NCI-H1105 (cell line): Measurements from ENCODE around the gene SHMT2.

ENCODE experiments used
- DNase-seq: peaks from one replicate; lab custom pipeline; 2025; lab: John Stamatoyannopoulos, UW

SHMT2 gene

GRCh38 chr12:57227315-57228115, 2.0 kb upstream of the SHMT2 start:
- DNase-seq: no peak

DNA sequence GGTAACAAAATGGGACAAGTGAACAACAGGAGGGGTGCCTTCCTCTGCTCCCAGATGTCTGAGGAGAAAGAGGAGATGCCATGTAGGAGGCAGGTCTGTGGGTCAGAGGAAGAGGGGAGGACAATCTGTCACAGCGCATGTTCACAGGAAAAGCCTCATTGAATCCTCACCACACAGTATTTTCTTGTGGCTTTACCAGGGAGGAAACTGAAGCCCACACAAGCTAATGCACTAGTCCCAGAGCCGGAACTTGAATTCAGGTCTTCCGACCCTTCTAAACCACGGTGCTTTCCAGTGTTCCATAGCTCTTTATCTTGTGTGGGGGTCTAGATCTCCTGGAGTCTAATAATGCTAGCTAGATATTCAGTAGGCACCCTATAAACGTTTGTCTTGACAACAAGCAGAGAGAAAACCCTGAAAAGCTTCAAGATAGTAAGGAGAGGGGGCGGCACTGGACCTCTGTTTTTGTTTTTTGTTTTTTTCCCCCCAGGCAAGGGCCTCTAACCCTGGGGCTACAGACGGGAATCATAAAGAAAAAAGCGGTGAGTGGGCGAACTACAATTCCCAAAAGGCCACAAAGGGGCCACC, 371 bp upstream of the SHMT2 start:
- no peak for DNase-seq

- DNase-seq: no peak
Observed at GRCh38 chr12:57230381-57231155, 1.1 kb downstream of the SHMT2 start.

GRCh38 chr12:57231276-57232021, 1.9 kb downstream of the SHMT2 start:
- DNase-seq: no peak

DNA sequence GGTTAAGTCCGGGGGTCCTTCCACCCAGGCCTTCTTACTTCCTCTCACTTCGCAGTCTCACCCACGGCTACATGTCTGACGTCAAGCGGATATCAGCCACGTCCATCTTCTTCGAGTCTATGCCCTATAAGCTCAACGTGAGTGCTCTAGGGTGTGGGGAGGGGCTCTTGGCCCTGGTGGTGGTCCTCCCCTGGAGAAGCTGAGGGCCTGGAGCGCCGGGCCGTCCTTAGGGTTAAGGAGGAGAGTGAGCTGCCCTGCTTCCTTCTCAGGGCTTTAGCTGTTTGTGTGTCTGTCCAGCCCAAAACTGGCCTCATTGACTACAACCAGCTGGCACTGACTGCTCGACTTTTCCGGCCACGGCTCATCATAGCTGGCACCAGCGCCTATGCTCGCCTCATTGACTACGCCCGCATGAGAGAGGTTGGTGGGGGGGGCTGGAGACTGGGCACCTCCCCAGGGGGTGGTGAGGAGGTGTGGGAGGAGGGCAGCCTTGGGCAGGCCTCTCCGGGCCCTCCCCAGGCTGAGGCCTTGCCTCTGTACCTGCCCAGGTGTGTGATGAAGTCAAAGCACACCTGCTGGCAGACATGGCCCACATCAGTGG, 2.7 kb downstream of the SHMT2 start:
- DNase-seq: no peak

GRCh38 chr12:57233357-57234232, 4.1 kb downstream of the SHMT2 start:
- no peak for DNase-seq

- DNase-seq: no peak
Observed at GRCh38 chr12:57234233-57234570, 4.7 kb downstream of the SHMT2 start.

DNA sequence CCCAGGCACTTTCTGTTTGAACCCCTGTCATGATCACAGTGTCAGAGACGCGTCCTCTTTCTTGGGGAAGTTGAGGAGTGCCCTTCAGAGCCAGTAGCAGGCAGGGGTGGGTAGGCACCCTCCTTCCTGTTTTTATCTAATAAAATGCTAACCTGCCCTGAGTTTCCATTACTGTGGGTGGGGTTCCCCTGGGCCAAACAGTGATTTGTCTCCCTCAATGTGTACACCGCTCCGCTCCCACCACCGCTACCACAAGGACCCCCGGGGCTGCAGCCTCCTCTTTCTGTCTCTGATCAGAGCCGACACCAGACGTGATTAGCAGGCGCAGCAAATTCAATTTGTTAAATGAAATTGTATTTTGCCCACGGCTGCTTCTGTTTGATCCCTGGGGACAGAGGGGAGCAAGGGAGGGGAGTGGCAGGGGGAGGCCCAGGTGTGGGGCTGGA, 5.1 kb downstream of the SHMT2 start:
- DNase-seq: no peak

DNA sequence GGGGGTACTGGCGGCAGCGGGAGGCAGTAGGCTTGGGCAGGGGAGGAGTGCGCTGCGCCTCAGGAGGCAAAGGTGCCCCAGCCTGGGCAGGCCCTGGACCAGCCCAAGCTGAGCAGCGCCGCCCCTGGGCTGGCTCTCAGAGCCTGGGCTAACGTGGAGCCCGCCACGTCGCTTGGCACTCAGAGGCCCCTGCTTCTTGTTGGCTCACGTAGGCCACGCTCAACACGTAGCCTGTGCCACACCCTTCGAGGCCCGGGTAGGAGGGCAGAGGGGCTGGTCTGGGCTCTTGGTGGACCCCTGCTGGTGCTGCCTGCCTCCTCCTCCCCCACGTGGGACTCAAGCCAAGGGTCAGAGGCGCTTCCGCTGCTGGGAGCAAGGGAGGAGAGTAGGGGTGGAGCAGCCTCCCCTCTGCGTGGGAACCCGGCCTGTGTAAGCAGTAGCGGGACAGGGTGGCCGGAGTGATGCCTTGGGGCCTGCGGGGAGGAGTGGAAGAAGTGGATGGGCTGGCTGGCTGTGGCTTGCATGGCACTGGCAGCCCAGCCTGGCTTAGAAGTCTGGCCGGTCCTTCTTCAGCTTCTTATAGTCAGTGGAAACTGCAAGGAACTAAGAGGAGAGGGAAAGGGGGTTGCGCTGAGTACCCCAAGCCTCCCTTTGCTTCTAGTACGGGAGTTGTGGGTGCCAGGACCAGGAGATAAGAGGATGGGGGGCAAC, 5.7 kb downstream of the SHMT2 start:
- DNase-seq: no peak

DNA sequence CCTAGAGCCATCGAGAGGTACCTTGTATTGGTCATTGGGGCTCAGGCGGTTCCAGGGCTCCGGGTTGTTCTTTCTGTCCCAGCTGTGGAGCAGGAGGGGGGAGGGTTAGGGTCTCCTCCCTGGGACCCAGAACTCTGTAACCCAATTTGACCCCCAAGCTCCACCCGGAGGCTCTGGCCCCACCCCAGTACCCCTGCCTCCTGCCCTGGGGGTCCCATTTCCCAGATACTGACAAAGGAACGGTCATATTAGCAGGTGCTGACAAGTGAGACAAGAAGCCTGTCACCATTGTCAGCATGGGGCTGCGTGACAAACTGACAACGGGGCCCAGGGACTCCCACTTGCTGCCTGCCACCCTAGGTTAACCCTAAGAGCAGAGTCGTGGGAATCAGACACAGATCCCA, 6.2 kb downstream of the SHMT2 start:
- no peak for DNase-seq

GRCh38 chr12:57236201-57236924, 6.9 kb downstream of the SHMT2 start:
- DNase-seq: no peak

DNA sequence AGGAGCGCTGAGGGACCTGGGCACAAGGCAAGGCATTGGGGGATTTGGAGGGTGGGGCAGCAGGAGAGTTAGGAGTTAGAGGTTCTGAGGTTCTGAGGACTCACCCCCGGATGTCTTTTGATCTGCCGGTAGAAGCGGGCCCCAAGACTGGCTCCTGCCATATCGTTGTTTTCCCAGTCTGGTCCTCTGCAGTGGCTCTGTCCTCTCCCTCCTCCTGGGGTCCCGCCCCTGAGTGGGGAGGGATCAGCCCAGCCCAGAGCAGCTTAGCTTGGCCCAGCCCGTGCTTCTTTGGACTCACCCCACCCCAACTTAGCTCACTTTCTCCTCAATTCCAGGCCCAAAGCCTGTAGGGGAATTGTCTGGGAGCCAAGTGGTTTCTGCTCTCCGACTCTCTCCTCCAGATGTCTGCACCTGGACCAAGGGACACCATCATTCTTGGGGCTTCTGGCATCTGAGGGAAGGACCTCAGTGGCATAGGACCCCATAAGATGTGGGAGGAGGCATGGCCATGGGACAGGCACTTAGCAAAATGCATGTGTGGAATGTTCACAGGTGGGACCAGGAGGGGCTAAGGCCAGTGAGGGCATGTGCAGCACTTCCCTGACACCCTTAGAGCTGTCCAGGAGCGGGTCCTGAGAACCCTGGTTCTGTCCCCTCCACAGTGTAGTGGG, 7.5 kb downstream of the SHMT2 start:
- DNase-seq: no peak

DNA sequence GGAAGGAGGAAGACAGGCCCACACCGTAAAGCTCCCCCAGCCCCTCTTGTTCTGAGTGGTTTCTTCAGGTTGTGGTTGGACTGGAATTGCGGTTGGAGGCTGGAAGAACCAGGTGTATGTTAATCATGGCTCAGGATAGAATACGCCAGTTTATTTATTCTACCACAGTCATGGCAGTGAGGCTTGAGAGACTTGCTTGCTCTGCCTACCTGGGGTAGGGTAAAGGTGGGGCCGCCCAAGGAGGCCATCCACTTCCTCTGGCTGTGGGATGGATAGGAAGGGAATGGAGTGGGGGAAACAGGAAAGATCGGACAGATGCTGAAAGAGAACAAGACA, 8.1 kb downstream of the SHMT2 start:
- DNase-seq: no peak

GRCh38 chr12:57237932-57238853, 8.7 kb downstream of the SHMT2 start:
- DNase-seq: peak; percentile 51

GRCh38 chr12:57238854-57239554, 9.5 kb downstream of the SHMT2 start:
- peak; percentile 62 for DNase-seq

DNA sequence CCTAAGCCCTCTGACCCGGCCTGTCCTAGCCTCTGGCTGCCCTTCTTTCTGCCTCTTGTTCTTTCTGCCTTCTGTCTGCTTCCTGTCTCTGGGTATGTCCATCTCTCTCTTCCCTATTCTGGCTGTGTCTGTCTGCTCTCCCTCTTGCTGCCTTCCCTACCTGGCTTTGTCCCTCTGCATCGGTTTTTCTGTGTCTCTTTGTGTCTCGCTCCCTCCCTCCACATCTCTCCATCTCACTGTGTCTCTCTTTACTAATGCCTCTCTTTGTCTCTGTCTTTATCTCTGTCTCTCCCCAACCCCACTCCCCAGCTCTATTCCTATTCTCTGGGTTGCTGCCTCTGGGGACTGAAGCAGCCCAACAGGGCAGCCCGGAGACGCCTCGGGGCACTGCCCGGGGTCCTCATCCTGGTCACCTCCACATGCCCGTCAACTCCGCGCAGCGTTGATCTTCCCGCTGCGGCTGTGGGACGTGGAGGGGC, 10.1 kb downstream of the SHMT2 start:
- no peak for DNase-seq
